DND-41 (cell line): Measurements from ENCODE around the gene AP2A2.

Experiments used
- ATAC-seq: fragments of 200-7000 bp; cut with Tn5 transposase; 3 replicates; pipeline ENCODE4 v1.9.1; 2021; ENCODE audit warnings: low read depth; ENCODE audit not compliant: insufficient read depth
- DNase-seq: peaks from one replicate; pipeline ENCODE4 v3.0.0-alpha.2; 2020
- H2AFZ ChIP-seq: 2 replicates; pipeline ENCODE4 v1.6.0; 2012; ENCODE audit warnings: low read depth, low read length
- H3K27ac ChIP-seq: 2 replicates; pipeline ENCODE4 v1.5.1; 2012; ENCODE audit warnings: low read length, inconsistent platforms
- H3K27me3 ChIP-seq: fragments of 200-600 bp; sonication (generic); 2 replicates; pipeline ENCODE4 v1.6.0; 2012; ENCODE audit warnings: low read length, mild to moderate bottlenecking, inconsistent platforms; ENCODE audit not compliant: insufficient read depth, poor library complexity
- H3K36me3 ChIP-seq: 2 replicates; pipeline ENCODE4 v1.5.1; 2012; ENCODE audit warnings: low read length, inconsistent platforms; ENCODE audit not compliant: insufficient read depth
- H3K4me1 ChIP-seq: 2 replicates; pipeline ENCODE4 v1.5.1; 2012; ENCODE audit warnings: mild to moderate bottlenecking, low read length; ENCODE audit not compliant: insufficient read depth
- H3K4me2 ChIP-seq: 2 replicates; pipeline ENCODE4 v1.6.0; 2012; ENCODE audit warnings: mild to moderate bottlenecking, moderate library complexity, low read length, inconsistent platforms; ENCODE audit not compliant: insufficient read depth
- H3K4me3 ChIP-seq, 2 experiments: fragments of 200-600 bp in 1 of 2; shearing (Covaris generic) in 1 of 2; 2 replicates each; pipeline ENCODE4 v1.5.1; 2012 to 2016; ENCODE audit warnings: inconsistent platforms in 2 of 2, low read length in 2 of 2, mild to moderate bottlenecking in 2 of 2, low read depth in 1 of 2, moderate library complexity in 1 of 2
- H3K79me2 ChIP-seq: 2 replicates; pipeline ENCODE4 v1.6.0; 2012; ENCODE audit warnings: low read length, inconsistent platforms; ENCODE audit not compliant: insufficient read depth
- H3K9ac ChIP-seq: 2 replicates; pipeline ENCODE4 v1.6.0; 2012; ENCODE audit warnings: low read depth, mild to moderate bottlenecking, inconsistent platforms, low read length, moderate library complexity
- H3K9me3 ChIP-seq: 2 replicates; pipeline ENCODE4 v1.5.1; 2012; ENCODE audit warnings: low read length, moderate library complexity, mild to moderate bottlenecking, inconsistent platforms; ENCODE audit not compliant: insufficient read depth, severe bottlenecking
- H4K20me1 ChIP-seq: 2 replicates; pipeline ENCODE4 v1.6.0; 2012; ENCODE audit warnings: low read length; ENCODE audit not compliant: insufficient read depth
- CTCF ChIP-seq: IDR thresholded peaks from 2 replicates; pipeline ENCODE4 v1.5.1; 2012; ENCODE audit warnings: borderline replicate concordance, low read length, moderate library complexity, mild to moderate bottlenecking; ENCODE audit not compliant: poor library complexity, severe bottlenecking; ENCODE audit errors: extremely low read depth
- EZH2 ChIP-seq: IDR thresholded peaks from 3 replicates; pipeline ENCODE4 v1.6.1; 2012; ENCODE audit warnings: borderline replicate concordance, low read depth, mild to moderate bottlenecking, moderate library complexity, low read length, inconsistent platforms; ENCODE audit not compliant: severe bottlenecking

AP2A2 gene

GRCh38 chr11:1043563-1044096, 118.0 kb downstream of the AP2A2 start:
- Histone ChIP-seq H3K9ac (no peak overlapping the region), H3K36me3 (no peaks in the 10 kb centered on the region), H3K79me2 (no peaks in the 10 kb centered on the region), H3K4me1 (no peaks in the 10 kb centered on the region), H2AFZ (no peak overlapping the region), H3K27me3 (no peaks in the 10 kb centered on the region), H3K4me3 (no peak overlapping the region), H4K20me1 (no peaks in the 10 kb centered on the region), H3K4me2 (no peak overlapping the region), H3K9me3 (no peaks in the 10 kb centered on the region), H3K27ac (no peak overlapping the region)
- DNase-seq = no peak
- no peak for ATAC-seq
- TF ChIP-seq CTCF (no peak), EZH2 (no peak)

- Histone ChIP-seq H4K20me1 (no peaks in the 10 kb centered on the region), H3K9ac (no peak overlapping the region), H3K36me3 (no peaks in the 10 kb centered on the region), H3K4me1 (no peaks in the 10 kb centered on the region), H3K9me3 (no peaks in the 10 kb centered on the region), H2AFZ (no peak overlapping the region), H3K79me2 (no peaks in the 10 kb centered on the region), H3K27me3 (no peaks in the 10 kb centered on the region), H3K4me3 (no peak overlapping the region), H3K4me2 (no peak overlapping the region), H3K27ac (no peak overlapping the region)
- ATAC-seq (no peak), DNase-seq (no peak)
- TF ChIP-seq EZH2 (no peak), CTCF (no peak)
Measured at GRCh38 chr11:1044160-1044559, 118.5 kb downstream of the AP2A2 start.

GRCh38 chr11:1047595-1048156, 122.0 kb downstream of the AP2A2 start:
- Histone ChIP-seq H2AFZ (no peak overlapping the region), H3K79me2 (no peaks in the 10 kb centered on the region), H4K20me1 (no peaks in the 10 kb centered on the region; the same call in 1 of the 2 replicates), H3K4me1 (0 out of 2 replicates have a peak, but pooled peaks cover 5% of the 10 kb centered on the region), H3K36me3 (no peaks in the 10 kb centered on the region), H3K9ac (no peak overlapping the region), H3K27ac (no peak overlapping the region), H3K4me2 (no peak overlapping the region), H3K9me3 (no peaks in the 10 kb centered on the region), H3K4me3 (no peak overlapping the region), H3K27me3 (no peaks in the 10 kb centered on the region)
- no peak for TF ChIP-seq CTCF
- no peak for TF ChIP-seq EZH2
- ATAC-seq (no peak), DNase-seq (no peak)
